Right ventricle myocardium superior (tissue), 1 donor: ENCODE results near the gene RCBTB1. TPM values are rescaled to one million over a fixed set of nuclear protein-coding genes. Genes with fewer than 3 reads are reported as not detected.
"Not testable (repeated sequence)": the region's sequence is repeated elsewhere in the genome, so short reads cannot be mapped to it uniquely, and the experiment has no call there.

Experiments used
- ATAC-seq: fragments of 200-7000 bp; cut with Tn5 transposase; one replicate; pipeline ENCODE4 v1.9.1; 2020; ENCODE audit warnings: mild to moderate bottlenecking; ENCODE audit not compliant: poor library complexity
- DNase-seq: peaks from one replicate; pipeline ENCODE4 v3.0.0-alpha.2; 2020
- intact Hi-C: fragments of 100-400 bp; cut with DNase I; formaldehyde crosslinking; loops from one replicate; pipeline ENCODE4 v1.11.2; 2022
- total RNA-seq: library from RNA; stranded (reverse); fragmentation: NEBNext Ultra II Directional; extraction: Animal tissue kit (Norgen Biotek cat#: 25700); gene quantifications from one replicate; pipeline ENCODE4 v1.2.1, GENCODE V29; 2021
- donor health status: DM: no; HTN: yes; CAD: no; lungs with severe emphysema.

Gene RCBTB1
- total RNA-seq, 1 donor from 2014 or later: 21.0 TPM

- ATAC-seq (peak; percentile 44), DNase-seq (no peak)
- intact Hi-C loops: no loop called here
Measured at GRCh38 chr13:49567491-49567890, 17.9 kb downstream of the RCBTB1 start.

- intact Hi-C loops: no loop called here
- no peak for ATAC-seq
- DNase-seq: no peak
Measured at GRCh38 chr13:49566461-49566860, 18.9 kb downstream of the RCBTB1 start.

GRCh38 chr13:49565461-49565860 lies 19.9 kb downstream of the RCBTB1 start:
- DNase-seq, ATAC-seq, intact Hi-C loops: not testable (repeated sequence)

GRCh38 chr13:49563516-49563915 lies 21.8 kb downstream of the RCBTB1 start:
- ATAC-seq (no peak), DNase-seq (no peak)
- intact Hi-C loops: no loop called here

- intact Hi-C loops: no loop called here
- DNase-seq (no peak), ATAC-seq (peak; percentile 94)
Measured at GRCh38 chr13:49561062-49561410, 24.3 kb downstream of the RCBTB1 start.

GRCh38 chr13:49560270-49561061 lies 24.9 kb downstream of the RCBTB1 start:
- intact Hi-C loops: no loop called here
- ATAC-seq (peak; percentile 60), DNase-seq (no peak)

- DNase-seq: no peak
- ATAC-seq: no peak
Measured at GRCh38 chr13:49559006-49559405, 26.4 kb downstream of the RCBTB1 start.

GRCh38 chr13:49554387-49554786 lies 31.0 kb downstream of the RCBTB1 start:
- DNase-seq (no peak), ATAC-seq (no peak)
- intact Hi-C loops: no loop called here

More at GRCh38 chr13:49559006-49559405, 26.4 kb downstream of the RCBTB1 start:
- intact Hi-C loops: no loop called here

GRCh38 chr13:49553888-49554287 lies 31.5 kb downstream of the RCBTB1 start:
- ATAC-seq (no peak), DNase-seq (no peak)
- intact Hi-C loops: no loop called here

- DNase-seq (no peak), ATAC-seq (peak; percentile 43)
- intact Hi-C loops: no loop called here
Measured at GRCh38 chr13:49550942-49551644, 34.3 kb downstream of the RCBTB1 start.

- DNase-seq (no peak), ATAC-seq (no peak)
- intact Hi-C loops: no loop called here
Measured at GRCh38 chr13:49549289-49549688, 36.1 kb downstream of the RCBTB1 start.

GRCh38 chr13:49546561-49546960 lies 38.8 kb downstream of the RCBTB1 start:
- no peak for ATAC-seq
- intact Hi-C loops: no loop called here
- no peak for DNase-seq

- intact Hi-C loops: no loop called here
- DNase-seq (no peak), ATAC-seq (no peak)
Measured at GRCh38 chr13:49545661-49546060, 39.7 kb downstream of the RCBTB1 start.

- intact Hi-C loops: no loop called here
- no peak for DNase-seq
- no peak for ATAC-seq
Measured at GRCh38 chr13:49543656-49544055, 41.7 kb downstream of the RCBTB1 start.

GRCh38 chr13:49540552-49540951 lies 44.8 kb downstream of the RCBTB1 start:
- ATAC-seq: no peak
- intact Hi-C loops: no loop called here
- DNase-seq: no peak

- no peak for DNase-seq
- no peak for ATAC-seq
- intact Hi-C loops: no loop called here
Measured at GRCh38 chr13:49539746-49540145, 45.6 kb downstream of the RCBTB1 start.

- no peak for ATAC-seq
- DNase-seq: no peak
- intact Hi-C loops: no loop called here
Measured at GRCh38 chr13:49539313-49539712, 46.0 kb downstream of the RCBTB1 start.

- intact Hi-C loops: no loop called here
- DNase-seq (no peak), ATAC-seq (no peak)
Measured at GRCh38 chr13:49538404-49538803, 47.0 kb downstream of the RCBTB1 start.

- DNase-seq (no peak), ATAC-seq (no peak)
- intact Hi-C loops: no loop called here
Measured at GRCh38 chr13:49536144-49536873, 49.0 kb downstream of the RCBTB1 start.
